GM12878 (cell line): ENCODE data around the gene ZIC5. TPM values are rescaled to one million over a fixed set of nuclear protein-coding genes. Genes with fewer than 3 reads are reported as not detected.

ENCODE experiments used
- ATAC-seq: fragments of 200-7000 bp; cut with Tn5 transposase; 3 replicates; pipeline ENCODE4 v1.9.1; 2020; ENCODE audit warnings: mild to moderate bottlenecking, moderate library complexity
- BruUV-seq: library from RNA; stranded (reverse); fragments of 400-500 nt; replicated peaks from 2 replicates; lab custom pipeline; 2021; lab: Mats Ljungman, UMichigan
- CTCF ChIA-PET: fragments of 300-600 bp; sonication (Branson Sonifier 250); formaldehyde crosslinking; extraction: SDS; loops from one replicate; lab custom pipeline; 2021; ENCODE audit warnings: inconsistent platforms; lab: Yijun Ruan, JAX
- POLR2A ChIA-PET: fragments of 350-600 bp; formaldehyde crosslinking; extraction: SDS; loops from one replicate; lab custom pipeline; 2021; ENCODE audit warnings: inconsistent platforms; lab: Charles Lee
- RAD21 ChIA-PET: fragments of 300-600 bp; sonication (Branson Sonifier 250); formaldehyde crosslinking; loops from one replicate; lab custom pipeline; 2023; ENCODE audit warnings: antibody characterized with exemption; ENCODE audit not compliant: unreplicated experiment; lab: Charles Lee
- SMC1A ChIA-PET: fragments of 300-600 bp; sonication (Branson Sonifier 250); formaldehyde crosslinking; loops from one replicate; lab custom pipeline; 2023; ENCODE audit not compliant: unreplicated experiment, uncharacterized antibody; lab: Charles Lee
- DNase-seq: peaks from one replicate; pipeline ENCODE4 v3.0.0-alpha.2; 2011; ENCODE audit warnings: low read depth, low spot score
- FAIRE-seq: peaks from 3 replicates; lab custom pipeline; 2011; peaks lifted over from hg19 to GRCh38; lab: Jason Lieb, UNC
- H2AFZ ChIP-seq: 2 replicates; pipeline ENCODE4 v1.6.0; 2011; ENCODE audit warnings: low read depth, low read length, control low read depth; ENCODE audit not compliant: control insufficient read depth
- H3K27ac ChIP-seq: 2 replicates; pipeline ENCODE4 v1.5.1; 2011; ENCODE audit warnings: control low read depth; ENCODE audit not compliant: control insufficient read depth, insufficient read depth
- H3K27me3 ChIP-seq, 2 experiments: replicated peaks in 1 of 2; 2 replicates each; pipeline versions ENCODE4 v1.6.0 to v1.6.1; 2011; ENCODE audit warnings: low read length in 1 of 2; ENCODE audit not compliant: control insufficient read depth in 2 of 2, insufficient read depth in 2 of 2
- H3K36me3 ChIP-seq, 2 experiments: 2 replicates each; pipeline ENCODE4 v1.5.1; 2011; ENCODE audit warnings: low read length in 1 of 2; ENCODE audit not compliant: control insufficient read depth in 2 of 2, insufficient read depth in 2 of 2
- H3K4me1 ChIP-seq: 2 replicates; pipeline ENCODE4 v1.6.1; 2011; ENCODE audit warnings: mild to moderate bottlenecking, low read length, moderate library complexity, mixed read lengths; ENCODE audit not compliant: control insufficient read depth, insufficient read depth
- H3K4me2 ChIP-seq: 2 replicates; pipeline ENCODE4 v1.6.0; 2011; ENCODE audit warnings: control low read depth; ENCODE audit not compliant: control insufficient read depth, insufficient read depth
- H3K4me3 ChIP-seq: fragments of 200-600 bp; sonication (generic); 2 replicates; pipeline ENCODE4 v1.5.1; 2016
- H3K79me2 ChIP-seq: 2 replicates; pipeline ENCODE4 v1.6.0; 2011; ENCODE audit warnings: low read length; ENCODE audit not compliant: control insufficient read depth, insufficient read depth
- H3K9ac ChIP-seq: 2 replicates; pipeline ENCODE4 v1.8.0; 2011; ENCODE audit warnings: low read length, control low read depth, mixed read lengths; ENCODE audit not compliant: control insufficient read depth, insufficient read depth
- H3K9me3 ChIP-seq: replicated peaks from 3 replicates; pipeline ENCODE4 v1.5.1; 2011; ENCODE audit warnings: mild to moderate bottlenecking, low read length; ENCODE audit not compliant: control insufficient read depth, insufficient read depth
- H4K20me1 ChIP-seq: 2 replicates; pipeline ENCODE4 v1.6.0; 2011; ENCODE audit not compliant: control insufficient read depth, insufficient read depth
- ATF3 ChIP-seq: IDR thresholded peaks from 2 replicates; pipeline ENCODE4 v1.6.1; 2011; ENCODE audit warnings: low read depth, mild to moderate bottlenecking, low read length, moderate library complexity, borderline replicate concordance; ENCODE audit errors: extremely low read depth
- BHLHE40 ChIP-seq, 2 experiments: fragments of 450-650 bp in 1 of 2; IDR thresholded peaks; 2 replicates each; pipeline ENCODE4 v1.6.1; 2011 to 2017; ENCODE audit warnings: low read depth in 2 of 2, borderline replicate concordance in 1 of 2, improper control_type of control experiment in 1 of 2, low read length in 1 of 2, mild to moderate bottlenecking in 1 of 2
- EGR1 ChIP-seq, 2 experiments: IDR thresholded peaks; 1 replicate in 1 of 2; 2 replicates in 1 of 2; pipeline ENCODE4 v1.6.1; 2011 to 2012; ENCODE audit warnings: low read depth in 2 of 2, low read length in 2 of 2, borderline replicate concordance in 1 of 2, mild to moderate bottlenecking in 1 of 2, moderate library complexity in 1 of 2
- ESRRA ChIP-seq: IDR thresholded peaks from 2 replicates; pipeline ENCODE4 v1.6.1; 2012; ENCODE audit warnings: mild to moderate bottlenecking, low read length, improper control_type of control experiment
- HDAC2 ChIP-seq: fragments of 200-600 bp; sonication (generic); IDR thresholded peaks from 2 replicates; pipeline ENCODE4 v1.6.1; 2017
- SIX5 ChIP-seq: IDR thresholded peaks from 2 replicates; pipeline ENCODE4 v1.6.1; 2011; ENCODE audit warnings: mild to moderate bottlenecking, low read depth, low read length, moderate library complexity; ENCODE audit not compliant: severe bottlenecking
- ZBTB33 ChIP-seq: fragments of 450-650 bp; IDR thresholded peaks from 2 replicates; pipeline ENCODE4 v1.6.1; 2017; ENCODE audit warnings: mild to moderate bottlenecking
- WGBS: methylation state at CpG from one replicate; pipeline ENCODE4 v1.1.6; 2016; ENCODE audit warnings: low lambda C conversion rate; ENCODE audit not compliant: insufficient replicate concordance, insufficient coverage; ENCODE audit errors: missing lambda C conversion rate; 5-methylcytosine and 5-hydroxymethylcytosine counted together
- in situ Hi-C: fragments of 300-500 bp; cut with MboI; formaldehyde crosslinking; loops from 9 replicates; pipeline ENCODE4 v1.14.3; 2018; ENCODE audit warnings: mixed read lengths
- intact Hi-C: fragments of 100-400 bp; cut with micrococcal nuclease; formaldehyde crosslinking; loops from one replicate; pipeline ENCODE4 v1.14.2; 2022; ENCODE audit not compliant: unreplicated experiment
- polyA plus RNA-seq, 11 experiments: library from polyadenylated mRNA; depleted of rRNA in 4 of 11; unstranded in 6 of 11; stranded (reverse) in 5 of 11; fragments of >200 nt; fragmentation: Nextera tagmentation in 4 of 11; fragmentation: Illumina TruSeq in 1 of 11; extraction: Ambion mirVana in 4 of 11; extraction: Trizol in 1 of 11; gene quantifications; 1 replicate in 1 of 11; 2 replicates in 10 of 11; pipeline versions ENCODE4 v1.2.1 to v1.2.3, GENCODE V29; 2011 to 2016; ENCODE audit warnings: inconsistent platforms in 2 of 11, missing spikeins in 2 of 11, low read depth in 1 of 11
- total RNA-seq, 4 experiments: library from RNA; depleted of rRNA in 3 of 4; stranded (reverse); fragments of >200 nt in 3 of 4; fragmentation: Illumina TruSeq in 1 of 4; extraction: Trizol in 1 of 4; gene quantifications; 2 replicates each; pipeline versions ENCODE4 v1.2.1 to v1.2.3, GENCODE V29; 2013 to 2021

Gene ZIC5
- total and polyA plus RNA-seq, 10 of the 15 experiments (the other 5 are each of a cell fraction or from before 2014, with no cell fraction given) = not detected

- SMC1A ChIA-PET = no interaction called here
- POLR2A ChIA-PET = no interaction called here
- H3K4me3 ChIP-seq = no peak overlapping the region
- RAD21 ChIA-PET = no interaction called here
- no peak overlapping the region for H3K27ac ChIP-seq
- H2AFZ ChIP-seq = no peak overlapping the region
- WGBS = 45% methylated on average over 38 of the region's 42 CpGs
- FAIRE-seq (no peak), DNase-seq (no peak), ATAC-seq (no peak)
- no peaks in the 10 kb centered on the region for H3K79me2 ChIP-seq
- TF ChIP-seq HDAC2 (no peak), EGR1 (IDR thresholded peaks at IDR 0.05; ENCODE audit: borderline replicate concordance in 1 of 2, low read depth in 2 of 2, low read length in 2 of 2) (no peak), SIX5 (no peak), ATF3 (no peak), ESRRA (no peak), BHLHE40 (IDR thresholded peaks at IDR 0.05; ENCODE audit: borderline replicate concordance in 1 of 2, low read depth in 2 of 2, low read length in 1 of 2) (0 out of 4 replicates have a peak, but pooled peaks of 1 of the 2 experiments have one; percentile 8), ZBTB33 (no peak)
- intact Hi-C loops (no loop called here), in situ Hi-C loops (no loop called here)
- BruUV-seq = no TSS peak
- H3K27me3 ChIP-seq = peaks cover 13 to 41% of the 10 kb centered on the region in 2 experiments
- no peak overlapping the region for H3K4me2 ChIP-seq
- peaks cover 1% of the 10 kb centered on the region; the same call in 1 of the 3 replicates for H3K9me3 ChIP-seq
- no peaks in the 10 kb centered on the region for H3K36me3 ChIP-seq
- H3K9ac ChIP-seq = no peak overlapping the region
- no peaks in the 10 kb centered on the region for H3K4me1 ChIP-seq
- CTCF ChIA-PET = no interaction called here
- no peaks in the 10 kb centered on the region for H4K20me1 ChIP-seq
Measured at GRCh38 chr13:99990126-99990977, 18.8 kb upstream of the ZIC5 start.
